IMR-90 (cell line): ENCODE measurements around the gene NEAT1. TPM values are rescaled to one million over a fixed set of nuclear protein-coding genes. Genes with fewer than 3 reads are reported as not detected.

ENCODE experiments used
- ATAC-seq: fragments of 200-7000 bp; cut with Tn5 transposase; 2 replicates; pipeline ENCODE4 v1.9.1; 2020; ENCODE audit warnings: low read depth, mild to moderate bottlenecking, moderate library complexity
- BruUV-seq: library from RNA; stranded (reverse); fragments of 400-500 nt; replicated peaks from 2 replicates; lab custom pipeline; 2021; lab: Mats Ljungman, UMichigan
- CTCF ChIA-PET: fragments of 300-600 bp; formaldehyde crosslinking; extraction: SDS; loops from one replicate; lab custom pipeline; 2021; ENCODE audit warnings: antibody characterized with exemption; lab: Yijun Ruan, JAX
- POLR2A ChIA-PET: fragments of 300-600 bp; sonication (Branson Sonifier 250); formaldehyde crosslinking; loops from one replicate; lab custom pipeline; 2022; ENCODE audit warnings: antibody characterized with exemption; ENCODE audit not compliant: unreplicated experiment; lab: Charles Lee
- DNase-seq: peaks from one replicate; pipeline ENCODE4 v3.0.0; 2013
- H2AFZ ChIP-seq: replicated peaks from 2 replicates; pipeline ENCODE3; 2013; ENCODE audit warnings: low read length, mild to moderate bottlenecking; ENCODE audit not compliant: poor library complexity
- H2AK5ac ChIP-seq: 2 replicates; pipeline ENCODE4 v1.6.1; 2013; ENCODE audit warnings: low read depth, low read length, inconsistent platforms
- H2AK9ac ChIP-seq: replicated peaks from 2 replicates; pipeline ENCODE3; 2013; ENCODE audit warnings: mild to moderate bottlenecking, low read depth, low read length, moderate library complexity; ENCODE audit not compliant: poor library complexity
- H2BK120ac ChIP-seq: 2 replicates; pipeline ENCODE4 v1.6.1; 2013; ENCODE audit warnings: low read depth, low read length, inconsistent platforms
- H2BK15ac ChIP-seq: 3 replicates; pipeline ENCODE4 v1.6.1; 2013; ENCODE audit warnings: low read depth, low read length, inconsistent platforms
- H2BK20ac ChIP-seq: 2 replicates; pipeline ENCODE4 v1.6.1; 2013; ENCODE audit warnings: low read depth, mild to moderate bottlenecking, inconsistent platforms, low read length, moderate library complexity
- H2BK5ac ChIP-seq: 2 replicates; pipeline ENCODE4 v1.6.1; 2013; ENCODE audit warnings: mild to moderate bottlenecking, low read depth, low read length, inconsistent platforms; ENCODE audit not compliant: poor library complexity, severe bottlenecking
- H3K14ac ChIP-seq: replicated peaks from 2 replicates; pipeline ENCODE4 v1.6.1; 2013; ENCODE audit warnings: low read depth, low read length, inconsistent platforms
- H3K18ac ChIP-seq: 2 replicates; pipeline ENCODE4 v1.6.1; 2013; ENCODE audit warnings: low read depth, low read length, control low read depth
- H3K23ac ChIP-seq: 2 replicates; pipeline ENCODE4 v1.6.1; 2013; ENCODE audit warnings: low read depth, low read length, inconsistent platforms
- H3K27ac ChIP-seq: 2 replicates; pipeline ENCODE4 v1.5.1; 2013; ENCODE audit warnings: mild to moderate bottlenecking, control low read depth, low read length; ENCODE audit not compliant: insufficient read depth
- H3K27me3 ChIP-seq: 2 replicates; pipeline ENCODE4 v1.6.1; 2013; ENCODE audit warnings: low read length; ENCODE audit not compliant: control insufficient read depth, insufficient read depth
- H3K36me3 ChIP-seq: 2 replicates; pipeline ENCODE4 v1.6.1; 2013; ENCODE audit warnings: low read length, mixed read lengths; ENCODE audit not compliant: control insufficient read depth, insufficient read depth
- H3K4ac ChIP-seq: 2 replicates; pipeline ENCODE4 v1.6.1; 2013; ENCODE audit warnings: low read depth, low read length, inconsistent platforms
- H3K4me1 ChIP-seq: 2 replicates; pipeline ENCODE4 v1.6.1; 2013; ENCODE audit warnings: low read length, mixed read lengths; ENCODE audit not compliant: control insufficient read depth, insufficient read depth
- H3K4me2 ChIP-seq: 2 replicates; pipeline ENCODE4 v1.6.1; 2013; ENCODE audit warnings: low read depth, mild to moderate bottlenecking, control low read depth, low read length, moderate library complexity
- H3K4me3 ChIP-seq: 2 replicates; pipeline ENCODE4 v1.5.1; 2013; ENCODE audit warnings: low read depth, mild to moderate bottlenecking, control low read depth, low read length, moderate library complexity; ENCODE audit not compliant: insufficient read depth
- H3K56ac ChIP-seq: 2 replicates; pipeline ENCODE4 v1.6.1; 2013; ENCODE audit warnings: low read length, inconsistent platforms; ENCODE audit not compliant: insufficient read depth; ENCODE audit errors: extremely low read depth
- H3K79me1 ChIP-seq, 2 experiments: 2 replicates each; pipeline ENCODE4 v1.6.1; 2013; ENCODE audit warnings: low read length in 2 of 2, inconsistent platforms in 1 of 2, low read depth in 1 of 2
- H3K9ac ChIP-seq: 2 replicates; pipeline ENCODE4 v1.6.1; 2013; ENCODE audit warnings: low read depth, low read length, control low read depth
- H3K9me1 ChIP-seq: 2 replicates; pipeline ENCODE4 v1.6.1; 2013; ENCODE audit warnings: low read length, inconsistent platforms; ENCODE audit not compliant: insufficient read depth
- H3K9me3 ChIP-seq: 2 replicates; pipeline ENCODE4 v1.6.1; 2013; ENCODE audit warnings: low read length; ENCODE audit not compliant: control insufficient read depth, insufficient read depth
- H4K20me1 ChIP-seq: 2 replicates; pipeline ENCODE4 v1.6.1; 2013; ENCODE audit warnings: low read length, inconsistent platforms; ENCODE audit not compliant: insufficient read depth
- H4K5ac ChIP-seq: 2 replicates; pipeline ENCODE4 v1.6.1; 2013; ENCODE audit warnings: mild to moderate bottlenecking, low read depth, low read length, control low read depth
- H4K8ac ChIP-seq, 2 experiments: 2 replicates each; pipeline ENCODE4 v1.6.1; 2013; ENCODE audit warnings: low read depth in 2 of 2, low read length in 2 of 2, control low read depth in 1 of 2, inconsistent platforms in 1 of 2
- H4K91ac ChIP-seq: 2 replicates; pipeline ENCODE4 v1.6.1; 2013; ENCODE audit warnings: low read depth, low read length, inconsistent platforms; ENCODE audit not compliant: insufficient read depth
- BHLHE40 ChIP-seq: fragments of 150-350 bp; IDR thresholded peaks from 2 replicates; pipeline ENCODE4 v1.6.1; 2016; ENCODE audit warnings: mild to moderate bottlenecking, low read depth, low read length
- CEBPB ChIP-seq: IDR thresholded peaks from 2 replicates; pipeline ENCODE4 v1.6.1; 2012; ENCODE audit warnings: low read depth, low read length, improper control_type of control experiment
- CHD1 ChIP-seq: IDR thresholded peaks from 2 replicates; pipeline ENCODE4 v1.6.1; 2012; ENCODE audit warnings: low read depth, low read length, improper control_type of control experiment
- FOS ChIP-seq: fragments of 150-350 bp; IDR thresholded peaks from 2 replicates; pipeline ENCODE4 v1.6.1; 2016; ENCODE audit warnings: low read depth, low read length
- MAFK ChIP-seq: IDR thresholded peaks from 2 replicates; pipeline ENCODE4 v1.6.1; 2012; ENCODE audit warnings: low read depth, low read length, improper control_type of control experiment
- MAZ ChIP-seq: IDR thresholded peaks from 2 replicates; pipeline ENCODE4 v1.6.1; 2012; ENCODE audit warnings: low read depth, mild to moderate bottlenecking, low read length, improper control_type of control experiment, moderate library complexity, borderline replicate concordance
- MXI1 ChIP-seq: IDR thresholded peaks from 2 replicates; pipeline ENCODE4 v1.6.1; 2012; ENCODE audit warnings: low read depth, mild to moderate bottlenecking, low read length, moderate library complexity, borderline replicate concordance
- NFE2L2 ChIP-seq: fragments of 150-350 bp; IDR thresholded peaks from 2 replicates; pipeline ENCODE4 v1.6.1; 2016; ENCODE audit warnings: low read depth, mild to moderate bottlenecking, low read length
- POLR2A ChIP-seq: IDR thresholded peaks from 2 replicates; pipeline ENCODE4 v1.6.1; 2012; ENCODE audit warnings: mild to moderate bottlenecking, low read depth, low read length
- RAD21 ChIP-seq: IDR thresholded peaks from 2 replicates; pipeline ENCODE4 v1.6.1; 2012; ENCODE audit warnings: low read length, improper control_type of control experiment
- RCOR1 ChIP-seq: IDR thresholded peaks from 2 replicates; pipeline ENCODE4 v1.6.1; 2012; ENCODE audit warnings: mild to moderate bottlenecking, low read length, improper control_type of control experiment; ENCODE audit not compliant: insufficient replicate concordance
- RFX5 ChIP-seq: IDR thresholded peaks from 2 replicates; pipeline ENCODE4 v1.8.0; 2012; ENCODE audit warnings: low read depth, mild to moderate bottlenecking, low read length, moderate library complexity
- SMC3 ChIP-seq: fragments of 150-350 bp; IDR thresholded peaks from 2 replicates; pipeline ENCODE4 v1.6.1; 2016; ENCODE audit warnings: low read depth, mild to moderate bottlenecking, antibody characterized with exemption, low read length, moderate library complexity
- WGBS, 2 experiments: methylation state at CpG; one replicate each; pipeline versions ENCODE4 v1.1.5 to v1.1.7; 2013; ENCODE audit warnings: missing lambda C conversion rate in 2 of 2; ENCODE audit not compliant: insufficient read length in 1 of 2; ENCODE audit errors: extremely low coverage in 2 of 2; 5-methylcytosine and 5-hydroxymethylcytosine counted together
- dilution Hi-C: fragments of 300-500 bp; cut with HindIII; formaldehyde crosslinking; loops from one replicate; pipeline ENCODE4 v1.14.3; 2018; ENCODE audit warnings: low sequenced_read_pairs; ENCODE audit not compliant: unreplicated experiment
- in situ Hi-C: fragments of 300-500 bp; cut with MboI; formaldehyde crosslinking; loops from 3 replicates; pipeline ENCODE4 v1.14.3; 2019; ENCODE audit warnings: low sequenced_read_pairs, inconsistent platforms, mixed read lengths
- intact Hi-C: fragments of 100-400 bp; cut with micrococcal nuclease; formaldehyde crosslinking; loops from 2 replicates; pipeline ENCODE4 v1.10.0; 2022
- polyA plus RNA-seq, 3 experiments: library from polyadenylated mRNA; depleted of rRNA; stranded (reverse); fragments of >200 nt; gene quantifications; 2 replicates each; pipeline ENCODE4 v1.2.3, GENCODE V29; 2012; ENCODE audit warnings: low replicate concordance in 1 of 3
- total RNA-seq: library from RNA; depleted of rRNA; stranded (reverse); fragments of >200 nt; gene quantifications from 2 replicates; pipeline ENCODE4 v1.2.3, GENCODE V29; 2012
- TF ChIP-seq, protein P1 (sequence below): fragments of 150-350 bp; IDR thresholded peaks from 2 replicates; pipeline ENCODE4 v1.6.1; 2017; ENCODE audit warnings: mild to moderate bottlenecking, antibody characterized with exemption, low read length, low read depth
- TF ChIP-seq, protein P2 (sequence below): fragments of 150-350 bp; IDR thresholded peaks from 2 replicates; pipeline ENCODE4 v1.6.1; 2016; ENCODE audit warnings: low read depth, mild to moderate bottlenecking, low read length, moderate library complexity, borderline replicate concordance
- TF ChIP-seq, protein P3 (sequence below): conservative IDR thresholded peaks from 2 replicates; pipeline ENCODE4 v1.5.1; 2012; ENCODE audit warnings: mild to moderate bottlenecking, low read depth, low read length, improper control_type of control experiment

Gene NEAT1
- total and polyA plus RNA-seq, 2 of the 4 experiments (the other 2 are of a cell fraction) = 30.1 to 114 TPM

DNA sequence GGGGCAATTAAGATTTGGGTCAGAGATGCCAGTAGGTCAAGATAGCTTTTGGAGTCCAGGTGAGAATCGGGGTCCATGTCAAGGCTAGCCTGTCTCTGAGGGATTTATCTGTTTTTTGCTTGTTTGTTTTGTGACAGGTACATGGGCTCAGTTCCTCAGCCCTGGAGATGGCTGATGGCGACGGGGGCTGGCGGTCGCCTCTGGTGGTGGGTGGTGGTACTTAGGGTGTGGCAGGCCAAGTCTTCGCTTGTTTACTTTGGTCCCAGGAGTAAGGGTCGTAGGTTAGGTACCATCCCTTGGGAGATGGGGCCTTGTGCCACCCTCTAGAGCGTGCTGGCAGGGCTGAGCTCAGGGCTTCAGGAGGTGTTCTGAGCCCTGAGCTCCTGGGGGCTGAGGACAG lies 44.8 kb upstream of the NEAT1 start:
- no peak for DNase-seq
- TF ChIP-seq, protein P1, sequence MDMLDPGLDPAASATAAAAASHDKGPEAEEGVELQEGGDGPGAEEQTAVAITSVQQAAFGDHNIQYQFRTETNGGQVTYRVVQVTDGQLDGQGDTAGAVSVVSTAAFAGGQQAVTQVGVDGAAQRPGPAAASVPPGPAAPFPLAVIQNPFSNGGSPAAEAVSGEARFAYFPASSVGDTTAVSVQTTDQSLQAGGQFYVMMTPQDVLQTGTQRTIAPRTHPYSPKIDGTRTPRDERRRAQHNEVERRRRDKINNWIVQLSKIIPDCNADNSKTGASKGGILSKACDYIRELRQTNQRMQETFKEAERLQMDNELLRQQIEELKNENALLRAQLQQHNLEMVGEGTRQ = no peak
- TF ChIP-seq FOS (no peak), RAD21 (no peak), SMC3 (no peak), RFX5 (no peak), MAZ (no peak), RCOR1 (no peak), POLR2A (no peak), BHLHE40 (no peak), CEBPB (no peak), MAFK (no peak), MXI1 (no peak), NFE2L2 (no peak), CHD1 (no peak)
- TF ChIP-seq, protein P2, sequence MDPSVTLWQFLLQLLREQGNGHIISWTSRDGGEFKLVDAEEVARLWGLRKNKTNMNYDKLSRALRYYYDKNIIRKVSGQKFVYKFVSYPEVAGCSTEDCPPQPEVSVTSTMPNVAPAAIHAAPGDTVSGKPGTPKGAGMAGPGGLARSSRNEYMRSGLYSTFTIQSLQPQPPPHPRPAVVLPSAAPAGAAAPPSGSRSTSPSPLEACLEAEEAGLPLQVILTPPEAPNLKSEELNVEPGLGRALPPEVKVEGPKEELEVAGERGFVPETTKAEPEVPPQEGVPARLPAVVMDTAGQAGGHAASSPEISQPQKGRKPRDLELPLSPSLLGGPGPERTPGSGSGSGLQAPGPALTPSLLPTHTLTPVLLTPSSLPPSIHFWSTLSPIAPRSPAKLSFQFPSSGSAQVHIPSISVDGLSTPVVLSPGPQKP = no peak
- TF ChIP-seq, protein P3, sequence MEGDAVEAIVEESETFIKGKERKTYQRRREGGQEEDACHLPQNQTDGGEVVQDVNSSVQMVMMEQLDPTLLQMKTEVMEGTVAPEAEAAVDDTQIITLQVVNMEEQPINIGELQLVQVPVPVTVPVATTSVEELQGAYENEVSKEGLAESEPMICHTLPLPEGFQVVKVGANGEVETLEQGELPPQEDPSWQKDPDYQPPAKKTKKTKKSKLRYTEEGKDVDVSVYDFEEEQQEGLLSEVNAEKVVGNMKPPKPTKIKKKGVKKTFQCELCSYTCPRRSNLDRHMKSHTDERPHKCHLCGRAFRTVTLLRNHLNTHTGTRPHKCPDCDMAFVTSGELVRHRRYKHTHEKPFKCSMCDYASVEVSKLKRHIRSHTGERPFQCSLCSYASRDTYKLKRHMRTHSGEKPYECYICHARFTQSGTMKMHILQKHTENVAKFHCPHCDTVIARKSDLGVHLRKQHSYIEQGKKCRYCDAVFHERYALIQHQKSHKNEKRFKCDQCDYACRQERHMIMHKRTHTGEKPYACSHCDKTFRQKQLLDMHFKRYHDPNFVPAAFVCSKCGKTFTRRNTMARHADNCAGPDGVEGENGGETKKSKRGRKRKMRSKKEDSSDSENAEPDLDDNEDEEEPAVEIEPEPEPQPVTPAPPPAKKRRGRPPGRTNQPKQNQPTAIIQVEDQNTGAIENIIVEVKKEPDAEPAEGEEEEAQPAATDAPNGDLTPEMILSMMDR = no peak
- Histone ChIP-seq H2AFZ (no peak overlapping the region), H2AK5ac (0 out of 2 replicates have a peak overlapping the region, but pooled peaks have one; percentile 15), H3K23ac (no peak overlapping the region; the same call in 1 of the 2 replicates), H2BK5ac (no peak overlapping the region), H3K4me2 (no peak overlapping the region), H3K14ac (no peak overlapping the region), H3K9me1 (peaks cover 13% of the 10 kb centered on the region; the same call in 1 of the 2 replicates), H3K9ac (no peak overlapping the region), H2BK20ac (no peak overlapping the region), H4K8ac (no peak overlapping the region), H3K56ac (no peak overlapping the region), H3K27me3 (no peaks in the 10 kb centered on the region), H3K4me1 (peaks cover 5% of the 10 kb centered on the region), H2AK9ac (no peak overlapping the region), H3K9me3 (no peaks in the 10 kb centered on the region), H3K18ac (no peak overlapping the region), H3K36me3 (no peaks in the 10 kb centered on the region), H2BK15ac (no peak overlapping the region), H4K20me1 (peaks cover 3% of the 10 kb centered on the region), H3K4me3 (no peak overlapping the region), H4K91ac (no peak overlapping the region), H2BK120ac (no peak overlapping the region), H3K79me1 (peaks cover 4 to 27% of the 10 kb centered on the region in 2 experiments; a peak in 2 of 4 replicates), H3K27ac (no peak overlapping the region), H4K5ac (no peak overlapping the region), H3K4ac (no peak overlapping the region; the same call in 1 of the 2 replicates)
- CTCF ChIA-PET = interaction anchor here (0.5 kb wide), 1 partner anchor 82 kb away, joined by 3 read pairs; no protein-coding TSS in a partner anchor
- dilution Hi-C loops (no loop called here), in situ Hi-C loops (no loop called here), intact Hi-C loops (no loop called here)
- WGBS, 2 experiments = 78% methylated on average over 7 of the region's 8 CpGs; no CpG with 5 or more reads in 1 of the 2 experiments
- ATAC-seq = no peak
- POLR2A ChIA-PET = no interaction called here
- BruUV-seq = no TSS peak
